Esophagus squamous epithelium (tissue), 5 donors: ENCODE measurements around the gene TSC22D3. TPM values are rescaled to one million over a fixed set of nuclear protein-coding genes. Genes with fewer than 3 reads are reported as not detected.

Experiments
- DNase-seq: peaks from one replicate; lab custom pipeline; 2025; lab: John Stamatoyannopoulos, UW
- H3K27ac ChIP-seq, 4 donors: fragments of 200-600 bp; sonication (generic); one replicate each; pipeline ENCODE4 v1.5.1; 2016 to 2019; ENCODE audit warnings: mild to moderate bottlenecking in 1 of 4
- H3K27me3 ChIP-seq, 4 donors: fragments of 200-600 bp; sonication (generic); 1 replicate in 3 of 4; 2 replicates in 1 of 4; pipeline versions ENCODE4 v1.5.1 to v1.6.0; 2017 to 2021; ENCODE audit warnings: antibody characterized with exemption in 1 of 4
- H3K36me3 ChIP-seq, 3 donors: fragments of 200-600 bp; sonication (generic); one replicate each; pipeline ENCODE4 v1.5.1; 2016 to 2019
- H3K4me1 ChIP-seq, 3 donors: fragments of 200-600 bp; sonication (generic); one replicate each; pipeline ENCODE4 v1.5.1; 2017 to 2019
- H3K4me3 ChIP-seq, 4 donors: fragments of 200-600 bp; sonication (generic); 1 replicate in 3 of 4; 2 replicates in 1 of 4; pipeline ENCODE4 v1.5.1; 2016 to 2019; ENCODE audit warnings: mild to moderate bottlenecking in 2 of 4, moderate library complexity in 1 of 4
- H3K9me3 ChIP-seq, 3 donors: fragments of 200-600 bp; sonication (generic); one replicate each; pipeline ENCODE4 v1.5.1; 2016 to 2019
- POLR2A ChIP-seq, 4 donors: fragments of 450-650 bp; IDR thresholded peaks; one replicate each; pipeline ENCODE4 v1.6.1; 2017; ENCODE audit warnings: antibody characterized with exemption in 4 of 4, mild to moderate bottlenecking in 4 of 4, moderate library complexity in 3 of 4
- WGBS, 2 donors: methylation state at CpG; one replicate each; pipeline ENCODE4 v1.1.5; 2018; 5-methylcytosine and 5-hydroxymethylcytosine counted together
- intact Hi-C: fragments of 100-400 bp; cut with DNase I; formaldehyde crosslinking; loops from one replicate; pipeline ENCODE4 v1.15.0; 2022
- total RNA-seq, 4 donors: library from RNA; depleted of rRNA; stranded (reverse); fragments of >200 nt; gene quantifications; one replicate each; pipeline ENCODE4 v1.1.0, GENCODE V29; 2016
- TF ChIP-seq, protein P1 (sequence below), 6 experiments: fragments of 450-650 bp in 4 of 6; fragments of 200-600 bp in 2 of 6; sonication (generic) in 2 of 6; IDR thresholded peaks; one replicate each; pipeline ENCODE4 v1.5.1; 2016 to 2019; ENCODE audit warnings: antibody characterized with exemption in 6 of 6, mild to moderate bottlenecking in 4 of 6, moderate library complexity in 4 of 6
- donor health status: DM: yes; HTN: yes; CAD: no.

TSC22D3 gene
- total RNA-seq, 4 donors from 2014 or later: 50.2 to 558 (median 140) TPM

DNA sequence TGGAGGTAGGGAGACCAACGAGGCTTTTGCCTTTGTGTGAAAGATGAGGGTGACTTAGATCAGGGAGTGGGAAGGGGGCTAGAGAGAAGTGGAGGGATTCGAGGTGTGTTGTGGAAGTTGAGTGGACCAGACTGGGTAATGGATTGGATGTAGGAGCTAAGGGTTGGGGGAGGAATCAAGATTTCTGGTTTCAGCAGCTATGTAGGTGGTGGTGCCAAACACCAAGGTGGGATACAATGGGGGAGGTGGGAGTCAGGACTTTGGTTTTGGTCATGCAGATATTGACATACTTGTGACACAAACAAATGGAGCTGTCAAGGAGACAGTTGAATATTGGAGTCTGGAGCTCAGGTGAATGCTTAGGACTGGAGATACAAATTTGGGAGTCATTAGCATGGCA, 71.0 kb downstream of the TSC22D3 start:
- 67 to 69% methylated on average over 2 of the region's 2 CpGs for WGBS, 2 donors
- no peak overlapping the region for H3K27ac ChIP-seq
- intact Hi-C loops: no loop called here
- H3K36me3 ChIP-seq: no peaks in the 10 kb centered on the region
- no peak overlapping the region for H3K4me3 ChIP-seq
- no peaks in the 10 kb centered on the region for H3K27me3 ChIP-seq
- TF ChIP-seq POLR2A (IDR thresholded peaks at IDR 0.05): no peak
- TF ChIP-seq, protein P1, sequence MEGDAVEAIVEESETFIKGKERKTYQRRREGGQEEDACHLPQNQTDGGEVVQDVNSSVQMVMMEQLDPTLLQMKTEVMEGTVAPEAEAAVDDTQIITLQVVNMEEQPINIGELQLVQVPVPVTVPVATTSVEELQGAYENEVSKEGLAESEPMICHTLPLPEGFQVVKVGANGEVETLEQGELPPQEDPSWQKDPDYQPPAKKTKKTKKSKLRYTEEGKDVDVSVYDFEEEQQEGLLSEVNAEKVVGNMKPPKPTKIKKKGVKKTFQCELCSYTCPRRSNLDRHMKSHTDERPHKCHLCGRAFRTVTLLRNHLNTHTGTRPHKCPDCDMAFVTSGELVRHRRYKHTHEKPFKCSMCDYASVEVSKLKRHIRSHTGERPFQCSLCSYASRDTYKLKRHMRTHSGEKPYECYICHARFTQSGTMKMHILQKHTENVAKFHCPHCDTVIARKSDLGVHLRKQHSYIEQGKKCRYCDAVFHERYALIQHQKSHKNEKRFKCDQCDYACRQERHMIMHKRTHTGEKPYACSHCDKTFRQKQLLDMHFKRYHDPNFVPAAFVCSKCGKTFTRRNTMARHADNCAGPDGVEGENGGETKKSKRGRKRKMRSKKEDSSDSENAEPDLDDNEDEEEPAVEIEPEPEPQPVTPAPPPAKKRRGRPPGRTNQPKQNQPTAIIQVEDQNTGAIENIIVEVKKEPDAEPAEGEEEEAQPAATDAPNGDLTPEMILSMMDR (IDR thresholded peaks at IDR 0.05): no peak
- no peaks in the 10 kb centered on the region for H3K9me3 ChIP-seq
- DNase-seq: no peak
- peaks cover 0 to 27% (median 18%) of the 10 kb centered on the region in 3 donors for H3K4me1 ChIP-seq

DNA sequence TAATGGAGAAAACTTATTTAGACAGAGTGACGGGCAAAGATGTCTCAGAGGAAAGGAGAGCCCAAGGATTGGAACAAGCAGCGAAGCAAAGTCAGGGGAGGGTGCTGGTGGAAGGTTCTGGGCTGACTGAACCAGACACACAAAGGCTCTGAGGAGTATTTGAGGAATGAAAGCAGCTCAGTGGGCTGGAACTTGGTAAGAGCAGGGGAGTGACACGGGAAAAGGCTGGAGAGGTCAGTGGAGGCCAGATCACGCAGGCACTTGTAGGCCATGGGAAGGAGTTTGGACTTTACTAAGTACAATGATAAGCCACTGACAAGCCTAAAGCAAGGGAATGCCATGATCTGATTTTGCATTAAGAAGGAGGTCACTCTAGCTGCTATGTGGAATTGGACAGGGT, 71.4 kb downstream of the TSC22D3 start:
- intact Hi-C loops: no loop called here
- WGBS, 2 donors: 86 to 91% methylated on average over 4 of the region's 4 CpGs
- Histone ChIP-seq H3K27ac (no peak overlapping the region), H3K36me3 (no peaks in the 10 kb centered on the region), H3K4me3 (no peak overlapping the region), H3K9me3 (no peaks in the 10 kb centered on the region), H3K27me3 (no peaks in the 10 kb centered on the region), H3K4me1 (peaks cover 0 to 31% (median 18%) of the 10 kb centered on the region in 3 donors)
- DNase-seq: no peak
- TF ChIP-seq POLR2A (IDR thresholded peaks at IDR 0.05): no peak
- TF ChIP-seq, protein P1 (IDR thresholded peaks at IDR 0.05): no peak

- H3K9me3 ChIP-seq: no peaks in the 10 kb centered on the region
- DNase-seq: no peak
- peak overlapping the region; percentile 54 to 81 (median 79) for H3K27ac ChIP-seq
- intact Hi-C loops: no loop called here
- peaks cover 0 to 34% (median 18%) of the 10 kb centered on the region in 3 donors for H3K4me1 ChIP-seq
- 20% methylated on average over 1 of the region's 1 CpG; no CpG with 5 or more reads in 1 of the 2 donors for WGBS, 2 donors
- TF ChIP-seq, protein P1 (IDR thresholded peaks at IDR 0.05): no peak
- no peak for TF ChIP-seq POLR2A (IDR thresholded peaks at IDR 0.05)
- no peaks in the 10 kb centered on the region for H3K27me3 ChIP-seq
- no peaks in the 10 kb centered on the region for H3K36me3 ChIP-seq
- H3K4me3 ChIP-seq: no peak overlapping the region
Measured at GRCh38 chrX:107701493-107702121, 74.0 kb downstream of the TSC22D3 start.

GRCh38 chrX:107700790-107701189, 74.8 kb downstream of the TSC22D3 start:
- no peaks in the 10 kb centered on the region for H3K9me3 ChIP-seq
- H3K4me1 ChIP-seq: peaks cover 0 to 34% (median 18%) of the 10 kb centered on the region in 3 donors
- H3K27ac ChIP-seq: peak overlapping the region; percentile 54 to 81 (median 79)
- no peak for TF ChIP-seq POLR2A (IDR thresholded peaks at IDR 0.05)
- TF ChIP-seq, protein P1 (IDR thresholded peaks at IDR 0.05): no peak
- no peak overlapping the region for H3K4me3 ChIP-seq
- intact Hi-C loops: no loop called here
- H3K27me3 ChIP-seq: no peaks in the 10 kb centered on the region
- no peaks in the 10 kb centered on the region for H3K36me3 ChIP-seq
- no peak for DNase-seq

- intact Hi-C loops: no loop called here
- H3K36me3 ChIP-seq: no peaks in the 10 kb centered on the region
- no peaks in the 10 kb centered on the region for H3K9me3 ChIP-seq
- peak overlapping the region; percentile 54 to 81 (median 79) for H3K27ac ChIP-seq
- peaks cover 0 to 34% (median 18%) of the 10 kb centered on the region in 3 donors for H3K4me1 ChIP-seq
- no peaks in the 10 kb centered on the region for H3K27me3 ChIP-seq
- no peak overlapping the region for H3K4me3 ChIP-seq
- no peak for DNase-seq
- TF ChIP-seq, protein P1 (IDR thresholded peaks at IDR 0.05): no peak
- TF ChIP-seq POLR2A (IDR thresholded peaks at IDR 0.05): peak in 1 of 4 donors; percentile 5
- WGBS, 2 donors: 0 to 16% methylated on average over 1 to 4 of the region's 4 CpGs
Measured at GRCh38 chrX:107700317-107700774, 75.2 kb downstream of the TSC22D3 start.
